Measurements from ENCODE around the gene OAF. TPM values are rescaled to one million over a fixed set of nuclear protein-coding genes. Genes with fewer than 3 reads are reported as not detected.
A peak's percentile ranks its signal among the peaks of the same experiment; 100 is the strongest.

Gene OAF
- total RNA-seq, 1 donor from 2014 or later: 13.6 TPM

GRCh38 chr11:120200677-120201076 is 10.2 kb upstream of the OAF start:
- H3K9me3 ChIP-seq (ENCODE audit: control insufficient read depth in 3 of 3, low read length in 3 of 3): no peaks in the 10 kb centered on the region
- no peak overlapping the region for H3K27ac ChIP-seq (ENCODE audit: low read depth, low read length)
- peaks cover 4 to 18% (median 6%) of the 10 kb centered on the region in 3 donors for H3K4me1 ChIP-seq (ENCODE audit: control insufficient read depth in 3 of 3, insufficient read depth in 3 of 3, low read length in 3 of 3)
- H3K27me3 ChIP-seq (ENCODE audit: control insufficient read depth in 3 of 3, insufficient read depth in 3 of 3, low read length in 3 of 3): peaks cover 0 to 19% (median 14%) of the 10 kb centered on the region in 3 donors
- no peaks in the 10 kb centered on the region for H3K36me3 ChIP-seq (ENCODE audit: control insufficient read depth in 3 of 3, insufficient read depth in 3 of 3, low read length in 3 of 3)
- H3K9ac ChIP-seq (ENCODE audit: low read depth in 1 of 3, low read length in 3 of 3): no peak overlapping the region
- no peak overlapping the region for H3K4me3 ChIP-seq (ENCODE audit: low read length in 3 of 3)

- no peak overlapping the region for H3K27ac ChIP-seq (ENCODE audit: low read depth, low read length)
- H3K36me3 ChIP-seq (ENCODE audit: control insufficient read depth in 3 of 3, insufficient read depth in 3 of 3, low read length in 3 of 3): no peaks in the 10 kb centered on the region
- H3K4me1 ChIP-seq (ENCODE audit: control insufficient read depth in 3 of 3, insufficient read depth in 3 of 3, low read length in 3 of 3): peaks cover 0 to 8% (median 0%) of the 10 kb centered on the region in 3 donors
- H3K9me3 ChIP-seq (ENCODE audit: control insufficient read depth in 3 of 3, low read length in 3 of 3): no peaks in the 10 kb centered on the region
- no peak overlapping the region for H3K4me3 ChIP-seq (ENCODE audit: low read length in 3 of 3)
- H3K9ac ChIP-seq (ENCODE audit: low read depth in 1 of 3, low read length in 3 of 3): no peak overlapping the region
- peaks cover under 1 to 17% (median 11%) of the 10 kb centered on the region in 3 donors for H3K27me3 ChIP-seq (ENCODE audit: control insufficient read depth in 3 of 3, insufficient read depth in 3 of 3, low read length in 3 of 3)
These were observed 9.2 kb upstream of the OAF start for GRCh38 chr11:120201653-120202052.

GRCh38 chr11:120203626-120204025 is 7.2 kb upstream of the OAF start:
- H3K4me3 ChIP-seq (ENCODE audit: low read length in 3 of 3): no peak overlapping the region
- H3K9ac ChIP-seq (ENCODE audit: low read depth in 1 of 3, low read length in 3 of 3): no peak overlapping the region
- H3K4me1 ChIP-seq (ENCODE audit: control insufficient read depth in 3 of 3, insufficient read depth in 3 of 3, low read length in 3 of 3): peaks cover 10 to 11% (median 10%) of the 10 kb centered on the region in 3 donors
- peaks cover 3 to 26% (median 12%) of the 10 kb centered on the region in 3 donors for H3K27me3 ChIP-seq (ENCODE audit: control insufficient read depth in 3 of 3, insufficient read depth in 3 of 3, low read length in 3 of 3)
- no peak overlapping the region for H3K27ac ChIP-seq (ENCODE audit: low read depth, low read length)
- no peaks in the 10 kb centered on the region for H3K9me3 ChIP-seq (ENCODE audit: control insufficient read depth in 3 of 3, low read length in 3 of 3)
- no peaks in the 10 kb centered on the region for H3K36me3 ChIP-seq (ENCODE audit: control insufficient read depth in 3 of 3, insufficient read depth in 3 of 3, low read length in 3 of 3)

- Histone ChIP-seq H3K4me1 (ENCODE audit: control insufficient read depth in 3 of 3, insufficient read depth in 3 of 3, low read length in 3 of 3) (peaks cover 23 to 26% (median 25%) of the 10 kb centered on the region in 3 donors), H3K4me3 (ENCODE audit: low read length in 3 of 3) (no peak overlapping the region), H3K36me3 (ENCODE audit: control insufficient read depth in 3 of 3, insufficient read depth in 3 of 3, low read length in 3 of 3) (no peaks in the 10 kb centered on the region), H3K9ac (ENCODE audit: low read depth in 1 of 3, low read length in 3 of 3) (no peak overlapping the region), H3K9me3 (ENCODE audit: control insufficient read depth in 3 of 3, low read length in 3 of 3) (no peaks in the 10 kb centered on the region), H3K27me3 (ENCODE audit: control insufficient read depth in 3 of 3, insufficient read depth in 3 of 3, low read length in 3 of 3) (peaks cover 5 to 35% (median 6%) of the 10 kb centered on the region in 3 donors), H3K27ac (ENCODE audit: low read depth, low read length) (no peak overlapping the region)
These were observed 5.2 kb upstream of the OAF start for GRCh38 chr11:120205596-120206161.

GRCh38 chr11:120207512-120207911 is 3.3 kb upstream of the OAF start:
- Histone ChIP-seq H3K27me3 (ENCODE audit: control insufficient read depth in 3 of 3, insufficient read depth in 3 of 3, low read length in 3 of 3) (peaks cover 2 to 45% (median 6%) of the 10 kb centered on the region in 3 donors), H3K9ac (ENCODE audit: low read depth in 1 of 3, low read length in 3 of 3) (no peak overlapping the region), H3K9me3 (ENCODE audit: control insufficient read depth in 3 of 3, low read length in 3 of 3) (no peaks in the 10 kb centered on the region), H3K36me3 (ENCODE audit: control insufficient read depth in 3 of 3, insufficient read depth in 3 of 3, low read length in 3 of 3) (no peaks in the 10 kb centered on the region), H3K4me1 (ENCODE audit: control insufficient read depth in 3 of 3, insufficient read depth in 3 of 3, low read length in 3 of 3) (peaks cover 23 to 32% (median 30%) of the 10 kb centered on the region in 3 donors), H3K4me3 (ENCODE audit: low read length in 3 of 3) (no peak overlapping the region), H3K27ac (ENCODE audit: low read depth, low read length) (peak overlapping the region; percentile 5)

- Histone ChIP-seq H3K36me3 (ENCODE audit: control insufficient read depth in 3 of 3, insufficient read depth in 3 of 3, low read length in 3 of 3) (no peaks in the 10 kb centered on the region), H3K4me1 (ENCODE audit: control insufficient read depth in 3 of 3, insufficient read depth in 3 of 3, low read length in 3 of 3) (peaks cover 24 to 32% (median 30%) of the 10 kb centered on the region in 3 donors), H3K4me3 (ENCODE audit: low read length in 3 of 3) (no peak overlapping the region), H3K9ac (ENCODE audit: low read depth in 1 of 3, low read length in 3 of 3) (no peak overlapping the region), H3K27me3 (ENCODE audit: control insufficient read depth in 3 of 3, insufficient read depth in 3 of 3, low read length in 3 of 3) (peaks cover 2 to 45% (median 6%) of the 10 kb centered on the region in 3 donors), H3K9me3 (ENCODE audit: control insufficient read depth in 3 of 3, low read length in 3 of 3) (no peaks in the 10 kb centered on the region), H3K27ac (ENCODE audit: low read depth, low read length) (peak overlapping the region; percentile 7)
These were observed 2.8 kb upstream of the OAF start for GRCh38 chr11:120208001-120208441.

GRCh38 chr11:120208777-120209176 is 2.1 kb upstream of the OAF start:
- H3K4me1 ChIP-seq (ENCODE audit: control insufficient read depth in 3 of 3, insufficient read depth in 3 of 3, low read length in 3 of 3): peaks cover 24 to 32% (median 30%) of the 10 kb centered on the region in 3 donors
- peak overlapping the region; percentile 7 for H3K27ac ChIP-seq (ENCODE audit: low read depth, low read length)
- H3K4me3 ChIP-seq (ENCODE audit: low read length in 3 of 3): no peak overlapping the region
- H3K27me3 ChIP-seq (ENCODE audit: control insufficient read depth in 3 of 3, insufficient read depth in 3 of 3, low read length in 3 of 3): peaks cover 2 to 45% (median 6%) of the 10 kb centered on the region in 3 donors
- H3K9me3 ChIP-seq (ENCODE audit: control insufficient read depth in 3 of 3, low read length in 3 of 3): no peaks in the 10 kb centered on the region
- no peaks in the 10 kb centered on the region for H3K36me3 ChIP-seq (ENCODE audit: control insufficient read depth in 3 of 3, insufficient read depth in 3 of 3, low read length in 3 of 3)
- H3K9ac ChIP-seq (ENCODE audit: low read depth in 1 of 3, low read length in 3 of 3): no peak overlapping the region

- Histone ChIP-seq H3K27me3 (ENCODE audit: control insufficient read depth in 3 of 3, insufficient read depth in 3 of 3, low read length in 3 of 3) (peaks cover 2 to 38% (median 6%) of the 10 kb centered on the region in 3 donors), H3K9me3 (ENCODE audit: control insufficient read depth in 3 of 3, low read length in 3 of 3) (no peaks in the 10 kb centered on the region), H3K4me3 (ENCODE audit: low read length in 3 of 3) (peak overlapping the region; percentile 65 to 82 (median 73)), H3K4me1 (ENCODE audit: control insufficient read depth in 3 of 3, insufficient read depth in 3 of 3, low read length in 3 of 3) (peaks cover 29 to 39% (median 32%) of the 10 kb centered on the region in 3 donors), H3K9ac (ENCODE audit: low read depth in 1 of 3, low read length in 3 of 3) (peak overlapping the region; percentile 48 to 82 (median 74)), H3K36me3 (ENCODE audit: control insufficient read depth in 3 of 3, insufficient read depth in 3 of 3, low read length in 3 of 3) (peaks cover 0 to 4% (median 0%) of the 10 kb centered on the region in 3 donors), H3K27ac (ENCODE audit: low read depth, low read length) (peak overlapping the region; percentile 58)
These were observed 846 bp upstream of the OAF start for GRCh38 chr11:120209746-120210625.

GRCh38 chr11:120211522-120212258 is 858 bp downstream of the OAF start:
- Histone ChIP-seq H3K4me3 (ENCODE audit: low read length in 3 of 3) (peak overlapping the region; percentile 69 to 73 (median 72)), H3K9me3 (ENCODE audit: control insufficient read depth in 3 of 3, low read length in 3 of 3) (no peaks in the 10 kb centered on the region), H3K36me3 (ENCODE audit: control insufficient read depth in 3 of 3, insufficient read depth in 3 of 3, low read length in 3 of 3) (peaks cover 0 to 9% (median 3%) of the 10 kb centered on the region in 3 donors), H3K27ac (ENCODE audit: low read depth, low read length) (peak overlapping the region; percentile 60), H3K4me1 (ENCODE audit: control insufficient read depth in 3 of 3, insufficient read depth in 3 of 3, low read length in 3 of 3) (peaks cover 43 to 55% (median 48%) of the 10 kb centered on the region in 3 donors), H3K9ac (ENCODE audit: low read depth in 1 of 3, low read length in 3 of 3) (peak overlapping the region; percentile 59 to 76 (median 63)), H3K27me3 (ENCODE audit: control insufficient read depth in 3 of 3, insufficient read depth in 3 of 3, low read length in 3 of 3) (peaks cover 2 to 38% (median 6%) of the 10 kb centered on the region in 3 donors)
